HepG2 (cell line): Measurements from ENCODE around the gene TLE5. TPM values are rescaled to one million over a fixed set of nuclear protein-coding genes. Genes with fewer than 3 reads are reported as not detected.

ENCODE experiments used
- CEBPG ChIP-seq: IDR thresholded peaks from 2 replicates; pipeline ENCODE4 v1.6.1; 2016
- ESRRA ChIP-seq: sonication (generic); formaldehyde crosslinking; IDR thresholded peaks from 2 replicates; pipeline ENCODE4 v1.5.1; 2020; ENCODE audit warnings: mild to moderate bottlenecking, low read depth, missing genetic modification reagents
- FOXP1 ChIP-seq, 2 experiments: fragments of 450-650 bp in 1 of 2; IDR thresholded peaks; 2 replicates each; pipeline ENCODE4 v1.6.1; 2017 to 2018; ENCODE audit warnings: antibody characterized with exemption in 1 of 2
- HCFC1 ChIP-seq: fragments of 150-350 bp; IDR thresholded peaks from 2 replicates; pipeline ENCODE4 v1.6.1; 2014; ENCODE audit warnings: low read depth, low read length
- HES4 ChIP-seq: sonication (generic); formaldehyde crosslinking; IDR thresholded peaks from 2 replicates; pipeline ENCODE4 v1.9.0; 2021; ENCODE audit warnings: mild to moderate bottlenecking, missing genetic modification reagents, borderline replicate concordance
- HMGA1 ChIP-seq: sonication (generic); formaldehyde crosslinking; conservative IDR thresholded peaks from 2 replicates; pipeline ENCODE4 v1.4.0; 2020; ENCODE audit warnings: missing genetic modification reagents
- HOXA5 ChIP-seq: sonication (generic); formaldehyde crosslinking; IDR thresholded peaks from 2 replicates; pipeline ENCODE4 v1.4.0; 2020; ENCODE audit warnings: missing genetic modification reagents
- HOXD1 ChIP-seq: sonication (generic); formaldehyde crosslinking; IDR thresholded peaks from 2 replicates; pipeline ENCODE4 v1.5.0; 2020; ENCODE audit warnings: missing genetic modification reagents
- IRF2 ChIP-seq: IDR thresholded peaks from 2 replicates; pipeline ENCODE4 v1.6.1; 2018; ENCODE audit warnings: missing genetic modification reagents, missing compliant biosample characterization
- KDM3A ChIP-seq: IDR thresholded peaks from 2 replicates; pipeline ENCODE4 v1.6.1; 2018; ENCODE audit warnings: low read depth, missing compliant biosample characterization
- LCORL ChIP-seq, 2 experiments: fragments of 450-650 bp in 1 of 2; sonication (generic) in 1 of 2; formaldehyde crosslinking in 1 of 2; IDR thresholded peaks; 2 replicates each; pipeline versions ENCODE4 v1.5.0 to v1.6.1; 2017 to 2020; ENCODE audit warnings: antibody characterized with exemption in 1 of 2, missing genetic modification reagents in 1 of 2
- MAZ ChIP-seq, 2 experiments: sonication (generic) in 1 of 2; formaldehyde crosslinking in 1 of 2; IDR thresholded peaks; 2 replicates each; pipeline versions ENCODE4 v1.5.0 to v1.6.1; 2012 to 2020; ENCODE audit warnings: low read depth in 2 of 2, mild to moderate bottlenecking in 2 of 2, borderline replicate concordance in 1 of 2, improper control_type of control experiment in 1 of 2, low read length in 1 of 2, missing genetic modification reagents in 1 of 2, moderate library complexity in 1 of 2
- NCOA5 ChIP-seq: sonication (generic); formaldehyde crosslinking; IDR thresholded peaks from 2 replicates; pipeline ENCODE4 v1.4.0; 2020; ENCODE audit warnings: missing genetic modification reagents
- SP5 ChIP-seq: IDR thresholded peaks from 2 replicates; pipeline ENCODE4 v1.6.1; 2016; ENCODE audit warnings: low read depth, borderline replicate concordance
- SYNCRIP ChIP-seq: fragments of 200-400 bp; formaldehyde crosslinking; IDR thresholded peaks from 2 replicates; pipeline ENCODE4 v1.6.1; 2018; ENCODE audit warnings: mild to moderate bottlenecking, low read depth, low read length; ENCODE audit not compliant: insufficient read depth
- TARDBP ChIP-seq: sonication (generic); formaldehyde crosslinking; IDR thresholded peaks from 2 replicates; pipeline ENCODE4 v1.8.0; 2022; ENCODE audit warnings: mild to moderate bottlenecking, missing genetic modification reagents
- TMF1 ChIP-seq: sonication (generic); formaldehyde crosslinking; IDR thresholded peaks from 2 replicates; pipeline ENCODE4 v1.8.1; 2022; ENCODE audit warnings: low read depth, missing genetic modification reagents
- ZNF138 ChIP-seq: sonication (generic); formaldehyde crosslinking; IDR thresholded peaks from 2 replicates; pipeline ENCODE4 v1.5.0; 2020; ENCODE audit warnings: mild to moderate bottlenecking, low read depth, missing genetic modification reagents
- ZNF160 ChIP-seq: sonication (generic); formaldehyde crosslinking; IDR thresholded peaks from 2 replicates; pipeline ENCODE4 v1.8.0; 2022; ENCODE audit warnings: mild to moderate bottlenecking, inconsistent platforms, missing genetic modification reagents
- ZNF431 ChIP-seq: sonication (generic); formaldehyde crosslinking; IDR thresholded peaks from 2 replicates; pipeline ENCODE4 v1.9.0; 2022; ENCODE audit warnings: missing genetic modification reagents, low read depth, mild to moderate bottlenecking, borderline replicate concordance
- ZNF788 ChIP-seq: sonication (generic); formaldehyde crosslinking; IDR thresholded peaks from 2 replicates; pipeline ENCODE4 v1.5.0; 2020; ENCODE audit warnings: mild to moderate bottlenecking, missing genetic modification reagents, borderline replicate concordance
- ZNF878 ChIP-seq: sonication (generic); formaldehyde crosslinking; IDR thresholded peaks from 2 replicates; pipeline ENCODE4 v1.8.1; 2023; ENCODE audit warnings: mild to moderate bottlenecking, missing genetic modification reagents, moderate library complexity
- ZNF891 ChIP-seq: sonication (generic); formaldehyde crosslinking; IDR thresholded peaks from 2 replicates; pipeline ENCODE4 v1.5.0; 2020; ENCODE audit warnings: mild to moderate bottlenecking, missing genetic modification reagents
- ZZZ3 ChIP-seq: sonication (generic); formaldehyde crosslinking; IDR thresholded peaks from 2 replicates; pipeline ENCODE4 v1.4.0; 2020; ENCODE audit warnings: missing genetic modification reagents, mild to moderate bottlenecking, borderline replicate concordance
- polyA plus RNA-seq, 8 experiments: library from polyadenylated mRNA; depleted of rRNA in 3 of 8; stranded (reverse) in 7 of 8; unstranded in 1 of 8; fragments of >200 nt; fragmentation: Illumina TruSeq in 4 of 8; extraction: Trizol in 4 of 8; gene quantifications; 2 replicates each; pipeline versions ENCODE4 v1.2.1 to v1.2.3, GENCODE V29; 2011 to 2016; ENCODE audit warnings: low read depth in 4 of 8, missing spikeins in 1 of 8, mixed read lengths in 1 of 8; ENCODE audit not compliant: insufficient read depth in 1 of 8
- total RNA-seq, 5 experiments: library from RNA; depleted of rRNA; stranded (reverse); fragments of >200 nt; fragmentation: Illumina TruSeq; extraction: Trizol; gene quantifications; 2 replicates each; pipeline ENCODE4 v1.2.3, GENCODE V29; 2016; ENCODE audit warnings: low read depth in 1 of 5
- TF ChIP-seq, protein P1 (sequence below): IDR thresholded peaks from 2 replicates; pipeline ENCODE4 v1.6.1; 2012; ENCODE audit warnings: inconsistent platforms
- TF ChIP-seq, protein P2 (sequence below): sonication (generic); formaldehyde crosslinking; IDR thresholded peaks from 2 replicates; pipeline ENCODE4 v1.5.0; 2020; ENCODE audit warnings: mild to moderate bottlenecking, missing genetic modification reagents, moderate library complexity
- TF ChIP-seq, protein P3 (sequence below): sonication (generic); formaldehyde crosslinking; IDR thresholded peaks from 2 replicates; pipeline ENCODE4; 2020; ENCODE audit warnings: missing genetic modification reagents, mild to moderate bottlenecking, borderline replicate concordance
- TF ChIP-seq, protein P4 (sequence below): sonication (generic); formaldehyde crosslinking; IDR thresholded peaks from 2 replicates; pipeline ENCODE4 v1.8.1; 2023; ENCODE audit warnings: mild to moderate bottlenecking, missing genetic modification reagents

Gene TLE5
- total and polyA plus RNA-seq, 2 of the 13 experiments (the other 11 are each of a cell fraction or from before 2014, with no cell fraction given) = 62.8 to 189 TPM

DNA sequence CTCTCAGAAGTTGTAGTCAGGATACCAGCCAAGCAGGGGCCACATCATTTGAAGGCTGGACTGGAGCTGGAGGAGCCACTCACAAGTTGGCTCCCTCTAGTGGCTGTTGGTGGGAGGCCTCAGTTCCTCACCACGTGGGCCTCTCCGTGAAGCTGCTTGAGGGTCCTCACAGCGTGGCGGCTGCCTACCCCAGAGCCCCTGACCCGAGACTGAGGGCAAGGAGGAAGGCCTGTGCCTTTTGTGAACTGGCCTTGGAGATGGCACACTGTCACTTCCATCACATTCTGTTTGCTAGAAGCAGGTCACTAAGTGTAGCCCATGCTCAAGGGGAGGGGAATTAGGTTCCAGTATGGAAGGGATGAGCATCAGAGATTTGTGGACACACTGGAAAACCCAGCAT, 46.5 kb upstream of the TLE5 start (continued):
- TF ChIP-seq TARDBP (no peak), SP5 (CRISPR knock-in tag) (no peak), ESRRA (CRISPR knock-in tag) (no peak), FOXP1 (IDR thresholded peaks at IDR 0.05) (no peak), FOXP1 (CRISPR knock-in tag; IDR thresholded peaks at IDR 0.05) (no peak), HOXA5 (CRISPR knock-in tag) (no peak), ZNF160 (CRISPR knock-in tag) (no peak), ZNF788 (no peak), ZNF891 (CRISPR knock-in tag) (no peak), ZNF878 (no peak), MAZ (IDR thresholded peaks at IDR 0.05; ENCODE audit: borderline replicate concordance, low read depth, low read length) (no peak), MAZ (CRISPR knock-in tag; IDR thresholded peaks at IDR 0.05; ENCODE audit: low read depth) (no peak), ZZZ3 (CRISPR knock-in tag) (no peak), ZNF431 (no peak), KDM3A (CRISPR knock-in tag) (no peak), NCOA5 (CRISPR knock-in tag) (no peak), IRF2 (CRISPR knock-in tag) (no peak), HES4 (no peak), HMGA1 (CRISPR knock-in tag) (no peak), CEBPG (no peak), SYNCRIP (no peak), ZNF138 (CRISPR knock-in tag) (0 out of 2 replicates have a peak, but pooled peaks have one; percentile 40), TMF1 (CRISPR knock-in tag) (no peak), HOXD1 (CRISPR knock-in tag) (no peak), HCFC1 (no peak), LCORL (IDR thresholded peaks at IDR 0.05) (no peak), LCORL (CRISPR knock-in tag; IDR thresholded peaks at IDR 0.05) (no peak)
- TF ChIP-seq, protein P1, sequence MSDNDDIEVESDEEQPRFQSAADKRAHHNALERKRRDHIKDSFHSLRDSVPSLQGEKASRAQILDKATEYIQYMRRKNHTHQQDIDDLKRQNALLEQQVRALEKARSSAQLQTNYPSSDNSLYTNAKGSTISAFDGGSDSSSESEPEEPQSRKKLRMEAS = peak; percentile 77
- TF ChIP-seq, protein P2, sequence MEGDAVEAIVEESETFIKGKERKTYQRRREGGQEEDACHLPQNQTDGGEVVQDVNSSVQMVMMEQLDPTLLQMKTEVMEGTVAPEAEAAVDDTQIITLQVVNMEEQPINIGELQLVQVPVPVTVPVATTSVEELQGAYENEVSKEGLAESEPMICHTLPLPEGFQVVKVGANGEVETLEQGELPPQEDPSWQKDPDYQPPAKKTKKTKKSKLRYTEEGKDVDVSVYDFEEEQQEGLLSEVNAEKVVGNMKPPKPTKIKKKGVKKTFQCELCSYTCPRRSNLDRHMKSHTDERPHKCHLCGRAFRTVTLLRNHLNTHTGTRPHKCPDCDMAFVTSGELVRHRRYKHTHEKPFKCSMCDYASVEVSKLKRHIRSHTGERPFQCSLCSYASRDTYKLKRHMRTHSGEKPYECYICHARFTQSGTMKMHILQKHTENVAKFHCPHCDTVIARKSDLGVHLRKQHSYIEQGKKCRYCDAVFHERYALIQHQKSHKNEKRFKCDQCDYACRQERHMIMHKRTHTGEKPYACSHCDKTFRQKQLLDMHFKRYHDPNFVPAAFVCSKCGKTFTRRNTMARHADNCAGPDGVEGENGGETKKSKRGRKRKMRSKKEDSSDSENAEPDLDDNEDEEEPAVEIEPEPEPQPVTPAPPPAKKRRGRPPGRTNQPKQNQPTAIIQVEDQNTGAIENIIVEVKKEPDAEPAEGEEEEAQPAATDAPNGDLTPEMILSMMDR (CRISPR knock-in tag) = peak; percentile 86
- TF ChIP-seq, protein P3, sequence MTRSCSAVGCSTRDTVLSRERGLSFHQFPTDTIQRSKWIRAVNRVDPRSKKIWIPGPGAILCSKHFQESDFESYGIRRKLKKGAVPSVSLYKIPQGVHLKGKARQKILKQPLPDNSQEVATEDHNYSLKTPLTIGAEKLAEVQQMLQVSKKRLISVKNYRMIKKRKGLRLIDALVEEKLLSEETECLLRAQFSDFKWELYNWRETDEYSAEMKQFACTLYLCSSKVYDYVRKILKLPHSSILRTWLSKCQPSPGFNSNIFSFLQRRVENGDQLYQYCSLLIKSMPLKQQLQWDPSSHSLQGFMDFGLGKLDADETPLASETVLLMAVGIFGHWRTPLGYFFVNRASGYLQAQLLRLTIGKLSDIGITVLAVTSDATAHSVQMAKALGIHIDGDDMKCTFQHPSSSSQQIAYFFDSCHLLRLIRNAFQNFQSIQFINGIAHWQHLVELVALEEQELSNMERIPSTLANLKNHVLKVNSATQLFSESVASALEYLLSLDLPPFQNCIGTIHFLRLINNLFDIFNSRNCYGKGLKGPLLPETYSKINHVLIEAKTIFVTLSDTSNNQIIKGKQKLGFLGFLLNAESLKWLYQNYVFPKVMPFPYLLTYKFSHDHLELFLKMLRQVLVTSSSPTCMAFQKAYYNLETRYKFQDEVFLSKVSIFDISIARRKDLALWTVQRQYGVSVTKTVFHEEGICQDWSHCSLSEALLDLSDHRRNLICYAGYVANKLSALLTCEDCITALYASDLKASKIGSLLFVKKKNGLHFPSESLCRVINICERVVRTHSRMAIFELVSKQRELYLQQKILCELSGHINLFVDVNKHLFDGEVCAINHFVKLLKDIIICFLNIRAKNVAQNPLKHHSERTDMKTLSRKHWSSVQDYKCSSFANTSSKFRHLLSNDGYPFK (CRISPR knock-in tag) = no peak
- TF ChIP-seq, protein P4, sequence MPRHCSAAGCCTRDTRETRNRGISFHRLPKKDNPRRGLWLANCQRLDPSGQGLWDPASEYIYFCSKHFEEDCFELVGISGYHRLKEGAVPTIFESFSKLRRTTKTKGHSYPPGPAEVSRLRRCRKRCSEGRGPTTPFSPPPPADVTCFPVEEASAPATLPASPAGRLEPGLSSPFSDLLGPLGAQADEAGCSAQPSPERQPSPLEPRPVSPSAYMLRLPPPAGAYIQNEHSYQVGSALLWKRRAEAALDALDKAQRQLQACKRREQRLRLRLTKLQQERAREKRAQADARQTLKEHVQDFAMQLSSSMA (CRISPR knock-in tag) = no peak
